ENCODE results near the gene ABHD10.

Gene ABHD10

GRCh38 chr3:112017091-112017490, 38.3 kb downstream of the ABHD10 start:
- DNase-seq (ENCODE audit: extremely low spot score): no peak
- CTCF ChIA-PET: interaction anchor here (0.9 to 13.8 kb wide), 4 partner anchors 21 to 340 kb away, joined by 3 to 383 read pairs (median 64); partner anchors contain the start of gene TAGLN3
- POLR2A ChIA-PET: no interaction called here
- TF ChIP-seq, protein P1, sequence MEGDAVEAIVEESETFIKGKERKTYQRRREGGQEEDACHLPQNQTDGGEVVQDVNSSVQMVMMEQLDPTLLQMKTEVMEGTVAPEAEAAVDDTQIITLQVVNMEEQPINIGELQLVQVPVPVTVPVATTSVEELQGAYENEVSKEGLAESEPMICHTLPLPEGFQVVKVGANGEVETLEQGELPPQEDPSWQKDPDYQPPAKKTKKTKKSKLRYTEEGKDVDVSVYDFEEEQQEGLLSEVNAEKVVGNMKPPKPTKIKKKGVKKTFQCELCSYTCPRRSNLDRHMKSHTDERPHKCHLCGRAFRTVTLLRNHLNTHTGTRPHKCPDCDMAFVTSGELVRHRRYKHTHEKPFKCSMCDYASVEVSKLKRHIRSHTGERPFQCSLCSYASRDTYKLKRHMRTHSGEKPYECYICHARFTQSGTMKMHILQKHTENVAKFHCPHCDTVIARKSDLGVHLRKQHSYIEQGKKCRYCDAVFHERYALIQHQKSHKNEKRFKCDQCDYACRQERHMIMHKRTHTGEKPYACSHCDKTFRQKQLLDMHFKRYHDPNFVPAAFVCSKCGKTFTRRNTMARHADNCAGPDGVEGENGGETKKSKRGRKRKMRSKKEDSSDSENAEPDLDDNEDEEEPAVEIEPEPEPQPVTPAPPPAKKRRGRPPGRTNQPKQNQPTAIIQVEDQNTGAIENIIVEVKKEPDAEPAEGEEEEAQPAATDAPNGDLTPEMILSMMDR (IDR thresholded peaks at IDR 0.05; ENCODE audit: control extremely low read depth, extremely low read depth, low read depth, missing control alignments): no peak

DNA sequence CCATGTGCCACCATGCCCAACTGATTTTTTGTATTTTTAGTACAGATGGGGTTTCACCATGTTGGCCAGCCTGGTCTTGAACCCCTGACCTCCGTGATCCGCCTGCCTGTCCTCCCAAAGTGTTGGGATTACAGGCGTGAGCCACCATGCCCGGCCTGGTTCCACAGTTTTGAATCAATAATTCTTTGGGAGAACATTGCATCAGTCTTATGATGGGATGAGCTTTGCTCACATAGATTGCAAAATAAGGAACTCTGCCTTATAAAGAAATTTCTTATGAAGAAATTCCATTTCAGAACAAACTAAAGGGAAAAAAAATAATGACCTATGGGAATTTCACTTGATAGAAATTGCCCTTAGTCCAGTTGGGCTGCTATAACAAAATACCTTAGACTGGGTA, 39.9 kb downstream of the ABHD10 start:
- ChIA-PET POLR2A (no interaction called here), CTCF (interaction anchor here (1.5 to 13.8 kb wide), 3 partner anchors 15 to 301 kb away, joined by 3 to 383 read pairs (median 5); partner anchors contain the start of genes TAGLN3 and TMPRSS7)
- TF ChIP-seq, protein P1 (IDR thresholded peaks at IDR 0.05; ENCODE audit: control extremely low read depth, extremely low read depth, low read depth, missing control alignments): no peak
- DNase-seq (ENCODE audit: extremely low spot score): no peak

DNA sequence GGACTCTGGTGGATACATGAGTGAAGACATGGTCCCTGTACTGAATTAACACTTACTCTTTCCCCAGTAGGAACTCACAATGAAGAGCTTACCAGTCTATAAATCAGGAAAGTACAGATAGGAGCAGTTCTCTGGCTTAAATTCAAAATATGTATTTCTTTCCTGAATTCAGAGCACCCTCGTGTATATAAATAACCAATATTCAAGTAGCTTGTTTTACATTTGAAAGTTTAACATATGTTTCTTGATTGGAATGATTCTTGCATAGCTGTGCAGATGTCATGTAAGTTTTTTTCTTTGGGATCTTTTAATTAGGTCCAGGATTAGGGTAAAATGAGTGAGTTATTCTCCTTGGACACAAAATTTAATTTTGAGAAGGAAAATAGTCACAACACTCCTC, 40.9 kb downstream of the ABHD10 start:
- CTCF ChIA-PET: interaction anchor here (1.8 kb wide), 1 partner anchor 14 kb away, joined by 5 read pairs; the partner anchor contains the start of gene TMPRSS7
- no peak for DNase-seq (ENCODE audit: extremely low spot score)
- TF ChIP-seq, protein P1 (IDR thresholded peaks at IDR 0.05; ENCODE audit: control extremely low read depth, extremely low read depth, low read depth, missing control alignments): no peak
- POLR2A ChIA-PET: no interaction called here

- no peak for DNase-seq (ENCODE audit: extremely low spot score)
- TF ChIP-seq, protein P1 (IDR thresholded peaks at IDR 0.05; ENCODE audit: control extremely low read depth, extremely low read depth, low read depth, missing control alignments): no peak
- CTCF ChIA-PET: no interaction called here
- POLR2A ChIA-PET: no interaction called here
Measured at GRCh38 chr3:112020674-112021085, 41.9 kb downstream of the ABHD10 start.

DNA sequence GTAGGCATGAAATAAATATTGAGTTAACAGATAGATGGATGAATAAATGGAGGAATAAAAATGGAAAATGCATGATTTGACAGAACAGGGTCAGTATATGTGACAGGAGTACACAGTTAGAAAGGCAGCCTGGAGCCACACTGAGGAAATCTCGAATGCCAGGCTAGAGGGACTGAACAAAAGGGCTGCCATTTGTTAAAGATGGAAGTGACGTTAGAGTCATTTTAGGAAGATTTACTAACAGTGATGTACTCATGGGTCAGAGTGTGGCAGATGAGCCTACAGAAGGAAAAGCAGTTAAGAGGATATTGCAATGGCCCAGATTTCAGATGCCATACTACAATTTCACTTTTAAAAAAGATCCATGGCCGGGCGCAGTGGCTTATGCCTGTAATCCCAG, 48.3 kb downstream of the ABHD10 start:
- CTCF ChIA-PET: interaction anchor here (1.0 to 1.3 kb wide), 3 partner anchors 11 to 25 kb away, joined by 3 to 5 read pairs (median 3); no protein-coding TSS in a partner anchor
- DNase-seq (ENCODE audit: extremely low spot score): no peak
- POLR2A ChIA-PET: no interaction called here
- TF ChIP-seq, protein P1 (IDR thresholded peaks at IDR 0.05; ENCODE audit: control extremely low read depth, extremely low read depth, low read depth, missing control alignments): no peak

DNA sequence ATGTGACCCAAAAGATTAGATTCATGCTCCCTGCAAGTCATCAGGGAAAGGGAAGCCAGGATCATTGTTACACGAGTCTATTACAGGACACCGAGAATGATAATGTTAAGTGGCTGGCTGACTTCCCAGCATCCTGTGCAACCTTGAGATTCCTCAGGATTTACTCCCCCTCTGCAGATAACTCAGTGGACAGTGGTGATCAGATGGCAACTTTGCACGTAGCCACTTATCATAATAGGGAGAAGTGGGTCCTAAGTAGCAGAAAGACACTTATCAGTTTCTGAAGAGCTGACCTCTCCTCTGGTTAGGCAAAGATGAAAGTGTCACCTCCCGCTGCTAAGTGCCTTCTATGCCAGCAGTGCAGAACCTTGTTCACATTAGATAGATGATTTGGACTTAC, 49.0 kb downstream of the ABHD10 start:
- CTCF ChIA-PET: no interaction called here
- DNase-seq (ENCODE audit: extremely low spot score): no peak
- POLR2A ChIA-PET: no interaction called here
- TF ChIP-seq, protein P1 (IDR thresholded peaks at IDR 0.05; ENCODE audit: control extremely low read depth, extremely low read depth, low read depth, missing control alignments): no peak

Measured in GM10248 (cell line).